HepG2 (cell line): ENCODE data around the gene CBX2. TPM values are rescaled to one million over a fixed set of nuclear protein-coding genes. Genes with fewer than 3 reads are reported as not detected.

Experiments used
- BORCS8-MEF2B ChIP-seq: sonication (generic); formaldehyde crosslinking; IDR thresholded peaks from 2 replicates; pipeline ENCODE4 v1.8.0; 2022; ENCODE audit warnings: mild to moderate bottlenecking, missing genetic modification reagents
- ZNF10 ChIP-seq: sonication (generic); formaldehyde crosslinking; IDR thresholded peaks from 2 replicates; pipeline ENCODE4 v1.4.0; 2020; ENCODE audit warnings: mild to moderate bottlenecking, low read depth, missing genetic modification reagents, borderline replicate concordance
- ZNF207 ChIP-seq: fragments of 450-650 bp; IDR thresholded peaks from 2 replicates; pipeline ENCODE4 v1.6.1; 2016; ENCODE audit warnings: antibody characterized with exemption, borderline replicate concordance
- ZNF562 ChIP-seq: sonication (generic); formaldehyde crosslinking; IDR thresholded peaks from 2 replicates; pipeline ENCODE4 v1.8.0; 2022; ENCODE audit warnings: missing genetic modification reagents, borderline replicate concordance
- polyA plus RNA-seq, 8 experiments: library from polyadenylated mRNA; depleted of rRNA in 3 of 8; stranded (reverse) in 7 of 8; unstranded in 1 of 8; fragments of >200 nt; fragmentation: Illumina TruSeq in 4 of 8; extraction: Trizol in 4 of 8; gene quantifications; 2 replicates each; pipeline versions ENCODE4 v1.2.1 to v1.2.3, GENCODE V29; 2011 to 2016; ENCODE audit warnings: low read depth in 4 of 8, missing spikeins in 1 of 8, mixed read lengths in 1 of 8; ENCODE audit not compliant: insufficient read depth in 1 of 8
- total RNA-seq, 5 experiments: library from RNA; depleted of rRNA; stranded (reverse); fragments of >200 nt; fragmentation: Illumina TruSeq; extraction: Trizol; gene quantifications; 2 replicates each; pipeline ENCODE4 v1.2.3, GENCODE V29; 2016; ENCODE audit warnings: low read depth in 1 of 5
- TF ChIP-seq, protein P1 (sequence below): sonication (generic); formaldehyde crosslinking; IDR thresholded peaks from 2 replicates; pipeline ENCODE4 v1.5.0; 2020; ENCODE audit warnings: mild to moderate bottlenecking, missing genetic modification reagents
- TF ChIP-seq, protein P2 (sequence below): sonication (generic); formaldehyde crosslinking; IDR thresholded peaks from 2 replicates; pipeline ENCODE4 v1.9.0; 2021; ENCODE audit warnings: missing genetic modification reagents, mild to moderate bottlenecking, borderline replicate concordance
- TF ChIP-seq, protein P3 (sequence below): sonication (generic); formaldehyde crosslinking; IDR thresholded peaks from 2 replicates; pipeline ENCODE4 v1.4.0; 2020; ENCODE audit warnings: missing genetic modification reagents, mild to moderate bottlenecking, borderline replicate concordance
- TF ChIP-seq, protein P4 (sequence below): IDR thresholded peaks from 2 replicates; pipeline ENCODE4 v1.6.1; 2016
- TF ChIP-seq, protein P5 (sequence below): sonication (generic); formaldehyde crosslinking; IDR thresholded peaks from 2 replicates; pipeline ENCODE4 v1.8.0; 2022; ENCODE audit warnings: missing genetic modification reagents, mild to moderate bottlenecking, moderate library complexity, borderline replicate concordance
- TF ChIP-seq, protein P6 (sequence below): IDR thresholded peaks from 2 replicates; pipeline ENCODE4 v1.6.1; 2016; ENCODE audit warnings: low read depth, missing genetic modification reagents, missing compliant biosample characterization

Gene CBX2
- total and polyA plus RNA-seq, 2 of the 13 experiments (the other 11 are each of a cell fraction or from before 2014, with no cell fraction given) = 14.5 to 31.1 TPM

DNA sequence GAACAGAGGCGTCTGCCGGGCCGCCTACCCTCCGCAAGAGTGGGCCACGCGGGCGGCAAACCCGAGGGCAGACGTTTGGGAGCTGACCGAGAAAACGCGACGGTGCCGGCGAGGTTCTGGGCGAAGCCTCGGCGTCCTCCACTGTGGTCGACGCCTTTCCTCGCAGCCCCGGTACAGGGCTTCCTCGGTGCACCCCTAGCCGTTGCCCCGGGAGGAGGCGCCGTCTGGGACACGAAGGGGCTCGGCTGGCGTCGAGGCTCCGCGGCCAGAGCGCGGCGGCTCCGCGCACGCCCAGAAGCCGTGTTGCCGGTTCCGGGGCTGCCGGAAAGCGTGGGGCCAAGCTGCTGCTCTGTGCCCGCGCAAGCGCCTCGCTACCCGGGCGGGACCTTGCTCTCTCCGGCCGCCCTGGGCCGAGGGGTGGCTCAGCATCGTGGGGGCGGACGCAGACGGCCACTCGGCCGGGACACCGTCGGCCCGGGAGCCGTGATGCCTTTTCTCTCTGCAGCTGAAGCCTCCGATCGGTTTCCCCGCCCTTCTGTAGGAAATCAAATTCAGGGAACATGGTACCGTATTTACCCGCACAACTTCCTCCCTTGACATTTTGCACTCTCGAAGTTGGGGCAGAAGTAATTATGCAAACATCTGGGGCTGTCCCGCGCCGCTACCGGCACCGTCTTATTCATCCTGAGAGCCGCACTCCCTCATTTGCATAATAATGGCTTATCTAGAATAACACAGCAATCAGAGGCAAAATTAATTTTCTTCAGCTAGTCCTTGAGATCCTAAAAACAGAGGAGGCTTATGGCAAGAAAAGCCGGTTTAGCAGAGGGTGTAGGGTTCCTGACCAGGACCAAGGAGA lies 26.3 kb downstream of the CBX2 start (continued):
- TF ChIP-seq, protein P1, sequence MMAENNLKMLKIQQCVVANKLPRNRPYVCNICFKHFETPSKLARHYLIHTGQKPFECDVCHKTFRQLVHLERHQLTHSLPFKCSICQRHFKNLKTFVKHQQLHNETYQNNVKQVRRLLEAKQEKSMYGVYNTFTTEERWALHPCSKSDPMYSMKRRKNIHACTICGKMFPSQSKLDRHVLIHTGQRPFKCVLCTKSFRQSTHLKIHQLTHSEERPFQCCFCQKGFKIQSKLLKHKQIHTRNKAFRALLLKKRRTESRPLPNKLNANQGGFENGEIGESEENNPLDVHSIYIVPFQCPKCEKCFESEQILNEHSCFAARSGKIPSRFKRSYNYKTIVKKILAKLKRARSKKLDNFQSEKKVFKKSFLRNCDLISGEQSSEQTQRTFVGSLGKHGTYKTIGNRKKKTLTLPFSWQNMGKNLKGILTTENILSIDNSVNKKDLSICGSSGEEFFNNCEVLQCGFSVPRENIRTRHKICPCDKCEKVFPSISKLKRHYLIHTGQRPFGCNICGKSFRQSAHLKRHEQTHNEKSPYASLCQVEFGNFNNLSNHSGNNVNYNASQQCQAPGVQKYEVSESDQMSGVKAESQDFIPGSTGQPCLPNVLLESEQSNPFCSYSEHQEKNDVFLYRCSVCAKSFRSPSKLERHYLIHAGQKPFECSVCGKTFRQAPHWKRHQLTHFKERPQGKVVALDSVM (CRISPR knock-in tag) = no peak; the same call in 1 of the 2 replicates
- no peak for TF ChIP-seq ZNF10 (CRISPR knock-in tag)
- TF ChIP-seq, protein P2, sequence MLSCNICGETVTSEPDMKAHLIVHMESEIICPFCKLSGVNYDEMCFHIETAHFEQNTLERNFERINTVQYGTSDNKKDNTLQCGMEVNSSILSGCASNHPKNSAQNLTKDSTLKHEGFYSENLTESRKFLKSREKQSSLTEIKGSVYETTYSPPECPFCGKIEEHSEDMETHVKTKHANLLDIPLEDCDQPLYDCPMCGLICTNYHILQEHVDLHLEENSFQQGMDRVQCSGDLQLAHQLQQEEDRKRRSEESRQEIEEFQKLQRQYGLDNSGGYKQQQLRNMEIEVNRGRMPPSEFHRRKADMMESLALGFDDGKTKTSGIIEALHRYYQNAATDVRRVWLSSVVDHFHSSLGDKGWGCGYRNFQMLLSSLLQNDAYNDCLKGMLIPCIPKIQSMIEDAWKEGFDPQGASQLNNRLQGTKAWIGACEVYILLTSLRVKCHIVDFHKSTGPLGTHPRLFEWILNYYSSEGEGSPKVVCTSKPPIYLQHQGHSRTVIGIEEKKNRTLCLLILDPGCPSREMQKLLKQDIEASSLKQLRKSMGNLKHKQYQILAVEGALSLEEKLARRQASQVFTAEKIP (CRISPR knock-in tag) = no peak
- TF ChIP-seq BORCS8-MEF2B (CRISPR knock-in tag) = peak; percentile 65; the same call in 1 of the 2 replicates
- no peak; the same call in 1 of the 2 replicates for TF ChIP-seq ZNF562 (CRISPR knock-in tag)
- TF ChIP-seq, protein P3, sequence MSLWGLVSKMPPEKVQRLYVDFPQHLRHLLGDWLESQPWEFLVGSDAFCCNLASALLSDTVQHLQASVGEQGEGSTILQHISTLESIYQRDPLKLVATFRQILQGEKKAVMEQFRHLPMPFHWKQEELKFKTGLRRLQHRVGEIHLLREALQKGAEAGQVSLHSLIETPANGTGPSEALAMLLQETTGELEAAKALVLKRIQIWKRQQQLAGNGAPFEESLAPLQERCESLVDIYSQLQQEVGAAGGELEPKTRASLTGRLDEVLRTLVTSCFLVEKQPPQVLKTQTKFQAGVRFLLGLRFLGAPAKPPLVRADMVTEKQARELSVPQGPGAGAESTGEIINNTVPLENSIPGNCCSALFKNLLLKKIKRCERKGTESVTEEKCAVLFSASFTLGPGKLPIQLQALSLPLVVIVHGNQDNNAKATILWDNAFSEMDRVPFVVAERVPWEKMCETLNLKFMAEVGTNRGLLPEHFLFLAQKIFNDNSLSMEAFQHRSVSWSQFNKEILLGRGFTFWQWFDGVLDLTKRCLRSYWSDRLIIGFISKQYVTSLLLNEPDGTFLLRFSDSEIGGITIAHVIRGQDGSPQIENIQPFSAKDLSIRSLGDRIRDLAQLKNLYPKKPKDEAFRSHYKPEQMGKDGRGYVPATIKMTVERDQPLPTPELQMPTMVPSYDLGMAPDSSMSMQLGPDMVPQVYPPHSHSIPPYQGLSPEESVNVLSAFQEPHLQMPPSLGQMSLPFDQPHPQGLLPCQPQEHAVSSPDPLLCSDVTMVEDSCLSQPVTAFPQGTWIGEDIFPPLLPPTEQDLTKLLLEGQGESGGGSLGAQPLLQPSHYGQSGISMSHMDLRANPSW = no peak
- TF ChIP-seq, protein P4, sequence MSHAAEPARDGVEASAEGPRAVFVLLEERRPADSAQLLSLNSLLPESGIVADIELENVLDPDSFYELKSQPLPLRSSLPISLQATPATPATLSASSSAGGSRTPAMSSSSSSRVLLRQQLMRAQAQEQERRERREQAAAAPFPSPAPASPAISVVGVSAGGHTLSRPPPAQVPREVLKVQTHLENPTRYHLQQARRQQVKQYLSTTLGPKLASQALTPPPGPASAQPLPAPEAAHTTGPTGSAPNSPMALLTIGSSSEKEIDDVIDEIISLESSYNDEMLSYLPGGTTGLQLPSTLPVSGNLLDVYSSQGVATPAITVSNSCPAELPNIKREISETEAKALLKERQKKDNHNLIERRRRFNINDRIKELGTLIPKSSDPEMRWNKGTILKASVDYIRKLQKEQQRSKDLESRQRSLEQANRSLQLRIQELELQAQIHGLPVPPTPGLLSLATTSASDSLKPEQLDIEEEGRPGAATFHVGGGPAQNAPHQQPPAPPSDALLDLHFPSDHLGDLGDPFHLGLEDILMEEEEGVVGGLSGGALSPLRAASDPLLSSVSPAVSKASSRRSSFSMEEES (CRISPR knock-in tag) = peak; percentile 67; the same call in 1 of the 2 replicates
- TF ChIP-seq, protein P5, sequence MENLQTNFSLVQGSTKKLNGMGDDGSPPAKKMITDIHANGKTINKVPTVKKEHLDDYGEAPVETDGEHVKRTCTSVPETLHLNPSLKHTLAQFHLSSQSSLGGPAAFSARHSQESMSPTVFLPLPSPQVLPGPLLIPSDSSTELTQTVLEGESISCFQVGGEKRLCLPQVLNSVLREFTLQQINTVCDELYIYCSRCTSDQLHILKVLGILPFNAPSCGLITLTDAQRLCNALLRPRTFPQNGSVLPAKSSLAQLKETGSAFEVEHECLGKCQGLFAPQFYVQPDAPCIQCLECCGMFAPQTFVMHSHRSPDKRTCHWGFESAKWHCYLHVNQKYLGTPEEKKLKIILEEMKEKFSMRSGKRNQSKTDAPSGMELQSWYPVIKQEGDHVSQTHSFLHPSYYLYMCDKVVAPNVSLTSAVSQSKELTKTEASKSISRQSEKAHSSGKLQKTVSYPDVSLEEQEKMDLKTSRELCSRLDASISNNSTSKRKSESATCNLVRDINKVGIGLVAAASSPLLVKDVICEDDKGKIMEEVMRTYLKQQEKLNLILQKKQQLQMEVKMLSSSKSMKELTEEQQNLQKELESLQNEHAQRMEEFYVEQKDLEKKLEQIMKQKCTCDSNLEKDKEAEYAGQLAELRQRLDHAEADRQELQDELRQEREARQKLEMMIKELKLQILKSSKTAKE (CRISPR knock-in tag) = no peak
- TF ChIP-seq, protein P6, sequence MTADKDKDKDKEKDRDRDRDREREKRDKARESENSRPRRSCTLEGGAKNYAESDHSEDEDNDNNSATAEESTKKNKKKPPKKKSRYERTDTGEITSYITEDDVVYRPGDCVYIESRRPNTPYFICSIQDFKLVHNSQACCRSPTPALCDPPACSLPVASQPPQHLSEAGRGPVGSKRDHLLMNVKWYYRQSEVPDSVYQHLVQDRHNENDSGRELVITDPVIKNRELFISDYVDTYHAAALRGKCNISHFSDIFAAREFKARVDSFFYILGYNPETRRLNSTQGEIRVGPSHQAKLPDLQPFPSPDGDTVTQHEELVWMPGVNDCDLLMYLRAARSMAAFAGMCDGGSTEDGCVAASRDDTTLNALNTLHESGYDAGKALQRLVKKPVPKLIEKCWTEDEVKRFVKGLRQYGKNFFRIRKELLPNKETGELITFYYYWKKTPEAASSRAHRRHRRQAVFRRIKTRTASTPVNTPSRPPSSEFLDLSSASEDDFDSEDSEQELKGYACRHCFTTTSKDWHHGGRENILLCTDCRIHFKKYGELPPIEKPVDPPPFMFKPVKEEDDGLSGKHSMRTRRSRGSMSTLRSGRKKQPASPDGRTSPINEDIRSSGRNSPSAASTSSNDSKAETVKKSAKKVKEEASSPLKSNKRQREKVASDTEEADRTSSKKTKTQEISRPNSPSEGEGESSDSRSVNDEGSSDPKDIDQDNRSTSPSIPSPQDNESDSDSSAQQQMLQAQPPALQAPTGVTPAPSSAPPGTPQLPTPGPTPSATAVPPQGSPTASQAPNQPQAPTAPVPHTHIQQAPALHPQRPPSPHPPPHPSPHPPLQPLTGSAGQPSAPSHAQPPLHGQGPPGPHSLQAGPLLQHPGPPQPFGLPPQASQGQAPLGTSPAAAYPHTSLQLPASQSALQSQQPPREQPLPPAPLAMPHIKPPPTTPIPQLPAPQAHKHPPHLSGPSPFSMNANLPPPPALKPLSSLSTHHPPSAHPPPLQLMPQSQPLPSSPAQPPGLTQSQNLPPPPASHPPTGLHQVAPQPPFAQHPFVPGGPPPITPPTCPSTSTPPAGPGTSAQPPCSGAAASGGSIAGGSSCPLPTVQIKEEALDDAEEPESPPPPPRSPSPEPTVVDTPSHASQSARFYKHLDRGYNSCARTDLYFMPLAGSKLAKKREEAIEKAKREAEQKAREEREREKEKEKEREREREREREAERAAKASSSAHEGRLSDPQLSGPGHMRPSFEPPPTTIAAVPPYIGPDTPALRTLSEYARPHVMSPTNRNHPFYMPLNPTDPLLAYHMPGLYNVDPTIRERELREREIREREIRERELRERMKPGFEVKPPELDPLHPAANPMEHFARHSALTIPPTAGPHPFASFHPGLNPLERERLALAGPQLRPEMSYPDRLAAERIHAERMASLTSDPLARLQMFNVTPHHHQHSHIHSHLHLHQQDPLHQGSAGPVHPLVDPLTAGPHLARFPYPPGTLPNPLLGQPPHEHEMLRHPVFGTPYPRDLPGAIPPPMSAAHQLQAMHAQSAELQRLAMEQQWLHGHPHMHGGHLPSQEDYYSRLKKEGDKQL (CRISPR knock-in tag) = no peak
- TF ChIP-seq ZNF207 = no peak
